Measurements from ENCODE around the gene RAB21.

RAB21 gene, protein sequence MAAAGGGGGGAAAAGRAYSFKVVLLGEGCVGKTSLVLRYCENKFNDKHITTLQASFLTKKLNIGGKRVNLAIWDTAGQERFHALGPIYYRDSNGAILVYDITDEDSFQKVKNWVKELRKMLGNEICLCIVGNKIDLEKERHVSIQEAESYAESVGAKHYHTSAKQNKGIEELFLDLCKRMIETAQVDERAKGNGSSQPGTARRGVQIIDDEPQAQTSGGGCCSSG

DNA sequence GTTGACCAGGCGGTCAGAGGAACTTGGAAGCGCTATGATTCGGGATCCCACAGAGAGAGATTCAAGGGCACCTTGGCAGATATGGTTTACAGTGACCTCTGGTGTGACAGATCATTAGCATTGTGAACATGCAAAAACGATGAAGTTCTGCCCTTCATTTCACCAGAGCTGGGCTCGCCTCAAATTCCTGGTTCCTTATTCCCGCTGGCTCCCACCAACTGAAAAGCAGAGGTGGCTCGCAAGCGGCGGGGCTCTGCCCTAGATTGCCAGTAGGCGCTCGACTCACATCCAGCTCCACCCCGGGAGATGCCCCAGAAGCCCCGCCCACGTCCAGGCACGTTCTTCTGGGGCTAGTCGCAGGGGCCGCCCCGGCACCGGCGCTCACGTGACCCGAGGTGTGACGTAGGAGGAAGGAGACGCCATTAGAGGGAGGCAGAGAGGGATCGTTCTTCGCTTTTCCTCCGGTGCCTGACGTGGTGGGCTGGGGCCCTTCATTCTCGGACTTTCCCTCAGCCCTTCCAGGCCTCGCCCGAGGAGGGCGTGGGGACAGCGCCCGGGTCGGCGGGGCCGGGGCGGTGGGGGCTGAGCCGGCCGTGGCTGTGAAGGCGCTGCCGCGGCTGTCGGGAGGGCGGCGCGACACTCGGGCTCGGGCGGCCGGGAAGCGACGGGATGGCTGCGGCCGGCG, at the start of gene RAB21:
RAB21 (plus strand) TSS at position 403 of the 685 bp plus-strand sequence; CDS start at position 670, 267 bp downstream.
- DNase-seq = peak; percentile 100

DNA sequence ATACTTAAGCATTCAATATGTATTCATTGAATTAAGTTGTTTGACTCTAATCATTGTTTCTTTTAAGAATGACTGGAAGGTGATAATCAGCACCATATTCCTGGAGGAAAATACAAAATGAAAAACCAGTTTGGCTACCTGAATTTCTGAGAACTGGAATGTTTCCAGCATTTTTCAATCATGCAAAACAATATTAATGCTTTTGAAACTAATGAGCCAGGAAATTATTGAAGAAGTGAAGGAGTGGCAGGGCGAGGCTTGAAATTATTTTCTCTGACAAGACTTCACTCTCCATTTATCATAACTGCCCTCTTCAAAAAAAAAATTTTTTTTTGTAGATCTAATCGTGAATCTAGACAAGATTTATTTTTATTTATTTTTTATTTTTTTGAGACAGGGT, 49.7 kb upstream of the RAB21 start:
- no peak for DNase-seq

DNA sequence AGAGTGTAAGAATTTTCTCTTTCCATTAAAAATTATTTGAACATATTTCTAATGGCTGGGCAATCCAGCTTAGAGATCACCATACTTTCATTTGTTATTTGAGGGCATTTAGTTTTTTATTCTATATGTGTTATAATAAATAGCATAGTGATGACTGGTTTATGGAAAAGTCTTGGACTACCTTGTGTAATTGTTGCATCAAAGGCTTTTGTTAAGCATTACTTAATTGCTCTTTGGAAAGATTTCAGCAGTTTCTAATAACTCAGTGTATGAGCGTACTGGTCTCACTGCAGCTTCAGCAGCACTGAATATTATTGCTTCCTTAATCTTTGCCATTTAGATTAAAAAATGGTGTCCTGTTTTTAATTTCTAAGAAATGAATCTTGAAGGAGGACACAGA, 46.0 kb upstream of the RAB21 start:
- no peak for DNase-seq

DNA sequence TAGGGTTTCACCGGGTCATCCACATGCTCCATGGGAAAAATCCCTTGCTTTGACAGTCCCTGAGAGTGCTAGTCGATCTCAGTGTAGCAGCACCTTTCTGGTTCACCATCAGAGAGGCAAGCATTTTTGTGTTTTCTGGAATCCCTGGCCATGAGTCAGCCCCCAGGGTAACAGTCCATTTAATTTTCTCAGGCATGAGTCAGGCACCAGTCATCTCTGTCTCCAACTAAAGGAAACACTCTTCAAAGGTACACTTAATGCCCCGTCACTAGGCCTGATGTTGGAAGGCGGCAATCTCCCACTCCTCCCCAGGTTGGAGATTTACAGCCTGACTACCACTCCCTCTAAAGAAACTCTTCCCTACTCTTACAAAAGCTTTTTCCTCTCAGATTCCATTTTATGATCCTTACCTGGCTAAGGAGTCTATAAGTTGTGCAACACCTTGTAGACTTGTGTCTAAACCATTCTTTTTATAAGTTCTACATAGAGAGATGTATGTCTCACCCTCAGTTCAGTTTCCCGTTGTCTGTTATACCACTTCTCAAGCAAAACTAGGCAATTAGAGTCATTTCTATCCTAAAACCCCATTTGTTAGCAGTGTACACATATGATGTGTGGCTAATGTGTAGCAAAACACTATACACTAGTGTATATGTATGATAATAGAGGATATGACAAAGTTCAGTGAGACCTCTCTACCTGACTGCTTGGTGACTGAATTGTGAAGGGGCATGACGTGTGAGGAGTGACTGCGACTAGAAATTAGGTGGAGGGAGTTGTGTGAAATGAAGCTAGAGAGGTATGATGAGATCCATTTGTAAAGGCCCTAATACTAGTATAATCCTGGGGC, 44.2 kb upstream of the RAB21 start:
- no peak for DNase-seq

DNA sequence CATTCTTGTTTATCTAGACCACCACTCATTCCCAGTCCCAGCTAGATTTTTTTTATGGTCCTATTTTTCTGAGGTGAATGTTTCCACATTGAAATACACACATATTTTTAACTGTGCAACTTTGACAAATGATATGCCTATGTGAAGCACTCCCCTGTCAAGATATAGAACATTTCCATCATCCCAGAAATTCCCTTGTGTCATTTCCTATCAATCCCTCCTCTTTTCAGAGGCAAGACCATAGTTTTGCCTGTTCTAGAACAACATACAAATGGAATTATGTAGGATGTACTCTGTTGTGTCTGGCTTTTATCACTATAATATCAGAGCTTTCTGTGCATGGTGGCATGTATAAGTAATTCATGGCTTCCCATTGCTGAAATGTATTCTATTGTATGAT, 36.1 kb upstream of the RAB21 start:
- no peak for DNase-seq

DNA sequence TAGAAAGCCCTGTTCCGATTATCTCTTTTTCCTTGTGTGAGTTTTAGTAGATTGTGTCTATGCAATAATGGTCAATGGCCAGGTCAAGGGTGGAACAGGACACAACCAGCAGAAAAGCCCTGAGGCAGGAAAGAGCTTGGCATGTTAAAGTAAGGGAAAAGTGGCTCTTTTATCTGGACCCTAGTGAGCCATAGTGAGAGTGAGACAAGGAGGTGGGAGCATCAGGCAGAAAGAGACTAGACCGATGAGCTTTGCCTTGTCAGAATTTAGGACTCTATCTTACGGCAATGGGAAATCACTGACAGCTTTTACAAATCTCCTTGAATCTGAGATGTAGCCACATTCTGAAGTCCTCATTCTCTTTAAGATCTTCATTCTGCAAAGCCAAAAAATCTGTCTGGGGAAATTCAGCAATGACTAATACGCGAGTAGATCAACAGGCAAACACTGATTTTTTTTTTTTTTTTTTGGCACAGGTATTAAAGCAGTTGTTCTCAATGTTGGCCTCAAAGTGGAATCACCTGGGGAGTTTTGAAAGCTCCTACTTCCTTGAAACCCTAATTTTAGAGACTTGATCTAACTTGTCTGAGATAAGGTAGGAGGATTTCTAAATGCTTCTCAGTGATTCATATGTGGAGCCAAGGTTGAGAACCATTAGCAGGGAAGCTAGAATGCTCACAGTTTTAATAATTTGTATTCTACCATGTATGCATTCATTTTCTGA, 34.9 kb upstream of the RAB21 start:
- DNase-seq = no peak

DNA sequence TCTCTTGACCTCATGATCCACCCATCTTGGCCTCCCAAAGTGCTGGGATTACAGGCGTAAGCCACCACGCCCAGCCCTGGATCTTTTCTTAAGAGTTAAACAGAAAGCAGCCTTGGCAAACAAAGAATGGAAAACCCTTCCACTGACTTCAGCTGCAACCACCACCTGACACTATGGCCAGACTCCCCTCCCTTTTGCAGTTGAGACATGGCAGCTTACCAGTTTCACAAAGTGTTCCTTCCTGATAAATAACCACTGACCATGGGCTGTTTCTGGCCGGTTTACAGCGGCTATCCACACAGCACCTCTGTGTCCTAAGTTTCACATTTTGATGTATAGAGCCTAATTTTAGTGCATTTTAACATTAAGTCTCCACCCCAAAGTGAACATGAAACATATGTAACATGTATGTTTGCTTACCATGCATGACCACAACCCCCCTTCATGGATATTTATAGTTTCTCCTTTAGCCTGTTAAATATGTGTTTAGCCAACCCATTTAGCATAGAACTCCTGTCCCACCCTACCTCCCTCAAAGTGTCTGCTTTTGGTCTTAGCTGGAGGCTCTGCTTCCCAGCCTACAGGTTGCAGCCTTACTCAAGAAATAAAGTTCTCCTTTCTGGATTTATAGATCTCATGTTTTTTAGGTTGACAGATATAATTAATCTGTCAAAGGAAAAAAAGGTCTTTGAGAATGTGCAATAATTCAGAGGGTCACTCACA, 32.7 kb upstream of the RAB21 start:
- DNase-seq = no peak

DNA sequence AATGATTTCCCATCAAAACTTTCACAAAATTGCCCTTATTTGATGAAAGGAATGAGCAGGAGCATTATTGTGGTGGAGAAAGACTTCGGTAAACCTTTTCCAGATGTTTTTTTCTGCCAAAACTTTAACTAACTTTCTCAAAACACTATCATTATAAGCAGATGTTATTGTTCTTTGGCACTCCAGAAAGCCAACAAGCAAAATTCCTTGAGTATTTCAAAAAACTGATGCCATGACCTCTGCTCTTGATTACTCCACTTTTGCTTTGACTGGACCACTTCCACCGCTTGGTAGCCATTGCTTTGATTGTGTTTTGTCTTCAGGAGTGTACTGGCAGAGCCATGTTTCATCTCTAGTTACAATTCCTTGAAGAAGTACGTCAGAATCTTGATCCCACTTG, 29.7 kb upstream of the RAB21 start:
- DNase-seq = no peak

DNA sequence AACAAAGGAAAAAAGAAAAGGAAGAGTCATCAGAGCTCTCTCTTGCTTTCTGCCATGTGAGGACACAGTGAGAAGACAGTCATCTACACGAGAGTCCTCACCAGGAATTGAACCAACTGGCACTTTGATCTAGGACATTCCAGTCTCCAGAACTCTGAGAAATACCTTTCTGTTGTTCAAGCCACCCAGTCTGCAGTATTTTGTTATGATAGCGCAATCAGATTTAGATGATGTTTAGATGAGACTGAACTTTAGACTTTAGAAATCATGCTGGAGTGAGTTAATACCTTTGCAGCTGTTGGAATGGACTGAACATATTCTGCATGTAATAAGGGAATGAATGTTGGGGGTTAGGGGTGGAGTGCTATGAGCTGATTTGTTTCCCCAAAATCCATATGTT, 28.1 kb upstream of the RAB21 start:
- no peak for DNase-seq

DNA sequence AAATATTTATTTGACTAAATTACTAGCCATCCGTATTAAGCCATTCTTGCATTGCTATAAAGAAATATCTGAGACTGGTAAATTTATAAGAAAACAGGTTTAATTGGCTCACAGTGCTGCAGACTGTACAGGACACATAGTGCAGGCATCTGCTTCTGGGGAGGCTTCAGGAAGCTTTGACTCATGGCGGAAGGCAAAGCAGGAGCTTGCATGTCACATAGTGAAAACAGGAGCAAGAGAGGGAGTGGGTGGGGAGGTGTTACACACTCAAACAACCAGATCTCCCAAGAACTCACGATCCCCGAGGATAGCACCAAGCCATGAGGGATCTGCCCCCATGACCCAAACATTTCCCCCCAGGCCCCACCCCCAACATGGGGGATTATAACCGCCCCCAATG, 26.7 kb upstream of the RAB21 start:
- no peak for DNase-seq

DNA sequence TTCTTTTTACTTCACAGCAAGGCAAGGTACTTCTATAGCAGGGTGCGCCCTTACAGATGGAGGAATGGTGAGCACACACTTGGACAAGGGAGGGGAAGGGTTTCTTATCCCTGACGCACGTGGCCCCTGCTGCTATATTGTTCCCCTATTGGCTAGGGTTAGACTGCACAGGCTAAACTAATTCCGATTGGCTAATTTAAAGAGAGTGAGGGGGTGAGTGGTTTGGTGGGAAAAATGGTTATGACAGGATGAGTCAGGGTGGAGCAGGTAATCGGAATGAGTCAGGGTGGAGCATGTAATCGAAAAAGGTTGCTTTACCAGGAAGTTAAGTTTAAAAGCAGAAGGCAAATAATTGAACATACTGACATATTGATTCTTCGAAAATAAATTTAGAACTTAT, 23.7 kb upstream of the RAB21 start:
- no peak for DNase-seq

DNA sequence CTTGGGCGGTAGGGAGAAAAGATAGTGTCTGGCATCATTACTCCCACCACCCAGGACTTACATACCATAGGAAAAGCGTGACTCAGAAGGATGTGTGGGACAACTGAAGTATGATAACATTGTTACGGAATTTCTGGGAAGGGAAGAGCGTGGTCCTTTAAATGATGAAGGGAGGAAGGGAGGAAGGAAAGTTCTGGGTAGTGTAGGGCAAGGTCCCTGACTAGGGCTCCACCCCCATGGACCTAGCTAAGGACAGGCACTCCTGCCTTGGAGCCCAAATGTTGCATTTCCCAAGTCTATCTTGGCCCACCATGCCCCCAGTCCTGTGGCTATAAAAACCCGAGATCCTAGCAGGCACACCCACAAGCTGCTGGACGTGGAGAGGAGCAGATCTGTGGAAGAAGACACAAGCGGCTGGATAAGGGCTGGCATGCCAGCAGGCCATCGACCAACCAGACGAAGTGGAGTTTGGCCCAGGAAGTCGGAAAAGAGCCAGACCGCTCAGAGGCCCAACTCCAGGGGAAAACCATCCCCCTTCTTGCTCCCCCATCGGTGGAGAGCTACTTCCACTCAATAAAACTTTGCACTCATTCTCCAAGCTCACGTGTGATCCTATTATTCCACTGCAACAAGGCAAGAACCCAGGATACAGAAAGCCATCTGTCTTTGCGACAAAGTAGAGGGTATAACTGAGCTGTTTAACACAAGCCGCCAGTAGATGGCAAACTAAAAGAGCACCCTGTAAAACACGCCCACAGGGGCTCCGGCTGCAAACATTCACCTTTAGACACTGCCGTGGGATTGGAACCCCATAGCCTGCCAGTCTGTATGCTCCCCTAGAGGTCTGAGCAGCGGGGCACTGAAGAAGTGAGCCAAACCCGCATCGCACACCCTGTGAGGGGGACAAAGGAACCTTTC, 23.0 kb upstream of the RAB21 start:
- no peak for DNase-seq

DNA sequence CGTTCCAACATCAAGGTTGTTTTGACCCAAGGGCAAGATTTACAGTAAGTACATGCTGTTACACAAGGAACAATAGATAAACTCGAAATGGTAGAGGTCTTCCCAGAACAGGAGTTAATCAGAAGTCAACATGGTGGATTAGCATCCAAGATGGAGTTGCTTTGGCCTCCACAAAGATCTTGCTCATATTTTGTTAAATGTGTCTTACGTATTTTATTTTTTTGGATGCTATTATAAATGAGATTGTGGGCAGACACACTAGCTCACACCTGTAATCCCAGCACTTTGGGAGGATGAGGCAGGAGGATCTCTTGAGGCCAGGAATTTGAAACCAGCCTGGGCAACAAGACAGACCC, 22.3 kb upstream of the RAB21 start:
- DNase-seq = no peak

DNA sequence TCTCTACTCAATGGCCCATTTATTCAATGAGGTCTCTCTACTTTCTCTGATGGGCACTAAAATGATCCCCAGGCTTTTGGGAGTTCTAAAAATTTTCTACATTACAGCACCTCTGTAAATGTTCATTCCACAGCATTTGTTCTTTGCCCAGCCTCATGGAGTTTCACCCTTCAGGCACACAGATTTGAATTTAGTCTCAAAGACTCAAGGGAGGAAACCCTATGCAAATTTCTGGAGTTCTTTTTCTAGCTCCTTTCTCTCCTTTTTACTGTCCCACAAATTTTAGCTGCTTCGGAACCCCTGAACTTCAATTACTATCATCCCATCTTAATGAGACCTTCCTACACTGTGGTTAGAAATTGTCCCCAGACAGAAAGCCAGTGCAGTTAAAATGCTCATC, 17.5 kb upstream of the RAB21 start:
- DNase-seq = no peak

DNA sequence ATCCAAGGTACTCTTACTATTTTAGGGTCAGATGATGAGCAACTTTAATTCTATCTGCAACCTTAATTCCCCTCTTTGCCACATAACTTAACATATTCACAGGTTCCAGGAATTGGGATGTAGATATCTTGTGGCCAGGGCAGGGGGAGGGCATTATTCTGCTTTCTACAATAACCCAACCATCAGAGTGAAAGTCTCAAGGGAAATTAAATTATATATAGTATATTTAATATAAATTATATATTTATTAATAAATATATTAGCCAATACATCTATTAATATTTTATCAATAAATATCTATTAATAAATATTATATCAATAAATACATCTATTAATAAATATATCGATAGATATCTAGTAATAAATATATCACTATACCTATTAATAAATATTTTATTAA, 11.7 kb upstream of the RAB21 start:
- no peak for DNase-seq

DNA sequence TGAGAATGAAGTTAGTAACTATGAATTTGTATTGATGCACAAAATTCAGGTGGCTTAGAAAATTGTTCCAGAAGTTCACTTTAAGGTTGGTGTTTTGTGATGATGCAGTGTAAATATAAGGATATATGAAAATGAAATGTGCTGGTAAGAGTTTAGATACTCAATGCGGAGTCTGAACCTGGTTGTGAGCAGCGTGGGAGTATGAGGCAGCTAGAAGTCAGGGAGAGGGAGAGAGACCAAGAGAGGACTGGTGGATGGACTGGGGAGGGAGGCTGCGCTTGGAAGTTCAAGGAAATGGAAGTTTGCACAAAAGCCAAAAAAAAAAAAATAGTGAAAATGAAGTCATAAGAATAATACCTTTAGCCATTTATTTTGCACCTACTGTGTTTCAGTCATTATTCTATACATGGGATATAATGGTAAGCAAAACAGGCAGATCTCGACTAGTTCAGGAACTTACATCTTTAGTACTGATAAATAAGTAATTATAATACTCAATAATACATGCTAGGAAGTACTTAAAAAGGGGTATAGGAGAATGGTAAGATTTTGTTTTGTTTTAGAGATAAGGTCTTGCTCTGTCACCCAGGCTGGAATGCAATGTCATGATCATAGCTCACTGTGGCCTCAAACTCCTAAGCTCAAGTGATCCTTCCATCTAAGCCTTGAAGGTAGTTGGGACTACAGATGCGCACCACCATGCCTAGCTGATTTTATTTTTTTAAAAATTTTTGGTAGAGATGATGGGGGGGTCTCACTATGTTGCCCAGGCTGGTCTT, 10.0 kb upstream of the RAB21 start:
- DNase-seq = no peak

DNA sequence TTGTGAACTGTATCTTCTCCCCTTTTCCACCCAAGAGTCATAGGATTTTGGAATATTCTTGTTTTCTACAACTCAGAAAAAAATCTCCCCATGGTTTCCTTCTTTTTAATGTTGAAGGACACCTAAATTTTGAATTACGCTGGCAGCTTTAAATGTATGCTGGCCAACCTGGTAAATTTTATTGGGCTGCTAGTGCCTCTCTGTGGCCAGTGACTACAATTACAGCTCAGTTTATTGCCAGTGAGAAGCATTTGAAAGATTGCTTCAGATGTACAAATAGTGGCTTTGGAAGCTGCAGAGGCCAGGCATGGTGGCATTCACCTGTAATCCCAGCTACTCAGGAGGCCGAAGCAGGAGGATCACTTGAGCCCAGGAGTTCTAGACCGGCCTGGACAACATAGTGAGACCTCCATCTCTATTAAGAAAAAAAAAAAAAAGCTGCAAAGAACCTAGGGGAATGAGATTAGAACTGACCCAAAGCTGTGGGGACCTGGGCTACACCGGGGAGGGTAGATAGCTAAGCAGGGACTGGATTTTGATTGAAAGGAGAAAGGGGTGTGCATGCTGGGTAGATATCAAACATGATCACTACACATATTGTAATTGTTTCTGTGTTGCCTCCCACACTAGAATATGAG, 7.6 kb upstream of the RAB21 start:
- DNase-seq = peak; percentile 69 to 80 (median 74)

DNA sequence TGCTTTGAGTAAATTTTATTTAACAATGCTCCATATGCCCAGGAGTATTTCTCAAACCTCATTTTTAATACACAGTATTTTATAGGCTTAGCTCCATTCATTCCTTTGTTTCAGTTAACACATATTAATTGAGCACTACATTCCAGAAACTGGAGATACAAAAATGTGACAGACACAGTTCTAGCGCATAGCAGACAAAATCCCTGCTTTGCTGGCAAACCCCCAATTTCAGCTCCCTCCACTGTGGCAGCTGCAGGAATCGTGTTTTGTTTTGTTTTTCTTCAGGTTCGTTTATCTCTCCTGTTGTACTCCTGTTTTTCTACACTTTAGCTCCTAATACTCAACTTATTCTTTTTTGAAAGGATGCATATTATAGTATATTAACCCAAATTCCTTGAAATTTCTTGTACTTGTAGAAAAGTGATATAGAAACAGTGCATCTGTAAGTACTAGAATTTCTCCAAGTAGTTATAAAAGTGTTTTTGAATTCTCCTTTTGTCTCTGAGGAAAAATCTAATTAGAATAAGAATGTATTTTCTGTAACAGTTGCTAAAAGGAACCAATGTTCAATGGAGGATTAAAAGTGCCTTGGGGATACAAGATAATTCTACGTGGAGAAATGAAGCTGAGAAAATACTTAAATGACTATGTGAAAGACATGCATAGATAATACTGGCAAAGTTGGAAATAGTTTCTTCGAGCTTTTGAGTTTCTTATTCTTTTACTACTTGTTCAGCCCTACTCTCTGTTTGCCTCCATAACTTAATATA, 6.4 kb upstream of the RAB21 start:
- no peak for DNase-seq

DNA sequence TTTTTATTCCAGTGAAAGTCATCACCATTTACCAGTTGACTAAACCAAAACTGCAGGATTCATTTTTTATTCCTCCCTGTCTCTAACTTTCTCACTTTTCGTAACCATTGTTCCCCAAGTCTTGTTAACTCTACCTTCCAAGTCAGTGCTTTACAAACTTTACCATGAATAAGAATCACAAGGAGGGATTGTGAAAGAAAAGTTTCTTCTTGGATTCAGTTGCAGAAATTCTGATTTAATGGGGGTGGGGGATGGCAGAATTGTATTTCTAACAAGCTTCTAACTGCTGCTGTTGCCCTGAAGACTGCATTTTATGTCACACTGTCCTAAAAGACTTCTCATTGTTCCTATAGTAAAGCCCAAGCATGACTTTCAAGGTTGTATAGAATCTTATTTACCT, 5.0 kb upstream of the RAB21 start:
- peak; percentile 40 to 69 (median 63) for DNase-seq

Data from suppressor macrophage treated with lipopolysaccharide for 1 hour (primary cell).